ENCODE data around the gene GTF3C4.
"Not testable (repeated sequence)": the region's sequence is repeated elsewhere in the genome, so short reads cannot be mapped to it uniquely, and the experiment has no call there.

The GTF3C4 gene

DNA sequence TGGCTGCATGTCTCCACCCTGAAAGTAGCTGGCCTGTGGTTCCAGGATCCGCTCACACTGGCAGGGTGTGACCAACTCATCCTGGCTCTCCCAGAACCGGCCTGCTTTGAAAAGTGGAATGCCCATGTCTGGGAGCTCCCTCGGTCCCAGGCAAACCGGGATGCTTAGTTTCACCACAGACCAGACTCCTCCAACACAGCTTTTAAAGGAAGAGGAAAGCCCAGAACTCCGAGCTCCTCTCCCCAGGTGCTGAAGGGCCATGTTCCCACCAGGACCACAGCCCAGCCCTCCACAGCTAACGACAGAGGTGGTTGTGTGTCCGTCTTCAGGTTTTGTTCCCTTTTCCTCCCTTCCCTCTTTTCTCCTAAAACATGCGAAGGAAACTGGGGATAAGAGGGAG is 38.0 kb downstream of the GTF3C4 start:
- DNase-seq, result no peak

DNA sequence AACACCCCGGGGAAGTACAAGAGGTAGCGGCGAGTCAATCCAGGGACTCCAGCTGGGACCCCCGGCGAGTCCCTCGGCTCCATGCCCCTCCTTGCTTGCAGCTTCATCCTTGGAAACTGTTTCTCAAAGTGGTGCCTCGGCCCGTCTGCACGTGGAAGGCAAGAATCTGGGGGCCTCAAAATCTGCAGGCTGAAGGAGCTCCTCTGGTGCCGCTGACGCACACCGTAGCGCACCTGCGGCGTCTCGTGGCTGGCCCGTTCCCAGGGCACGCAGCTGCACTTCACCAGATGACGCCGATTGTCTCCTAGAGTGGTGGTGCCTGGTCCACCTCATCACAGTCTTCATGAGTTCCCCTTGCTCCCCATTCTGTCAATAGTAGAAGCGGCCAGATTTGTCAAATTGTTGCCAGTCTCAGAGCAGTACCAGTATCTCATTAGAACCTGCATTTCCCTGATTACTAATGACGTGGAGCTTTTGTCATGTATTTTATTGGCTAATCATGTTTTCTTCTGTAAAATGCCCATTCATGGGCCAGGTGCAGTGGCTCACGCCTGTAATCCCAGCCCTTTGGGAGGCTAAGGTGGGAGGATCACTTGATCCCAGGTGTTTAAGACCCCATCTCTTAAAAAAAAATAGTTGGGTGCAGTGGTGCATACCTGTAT is 38.6 kb downstream of the GTF3C4 start:
- no peak for DNase-seq

DNA sequence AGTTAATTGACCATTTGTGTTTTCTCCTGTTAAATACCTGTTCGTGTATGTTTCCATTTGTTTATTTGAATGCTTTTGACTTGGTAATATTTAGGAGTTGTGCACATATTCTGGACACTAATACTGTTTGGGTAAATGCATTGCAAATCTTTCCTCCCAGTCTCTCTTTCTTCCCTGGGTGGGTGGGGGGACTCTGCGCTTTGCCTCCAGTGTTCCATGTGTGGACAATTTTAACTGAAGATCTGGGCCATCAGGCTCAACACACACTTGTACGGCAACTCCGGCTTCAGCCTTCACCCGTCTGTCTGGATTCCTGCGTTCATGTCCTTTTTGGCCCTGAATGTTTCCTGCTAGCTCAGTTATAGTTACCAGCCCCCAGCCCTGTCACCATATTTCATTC is 40.1 kb downstream of the GTF3C4 start:
- no peak for DNase-seq

DNA sequence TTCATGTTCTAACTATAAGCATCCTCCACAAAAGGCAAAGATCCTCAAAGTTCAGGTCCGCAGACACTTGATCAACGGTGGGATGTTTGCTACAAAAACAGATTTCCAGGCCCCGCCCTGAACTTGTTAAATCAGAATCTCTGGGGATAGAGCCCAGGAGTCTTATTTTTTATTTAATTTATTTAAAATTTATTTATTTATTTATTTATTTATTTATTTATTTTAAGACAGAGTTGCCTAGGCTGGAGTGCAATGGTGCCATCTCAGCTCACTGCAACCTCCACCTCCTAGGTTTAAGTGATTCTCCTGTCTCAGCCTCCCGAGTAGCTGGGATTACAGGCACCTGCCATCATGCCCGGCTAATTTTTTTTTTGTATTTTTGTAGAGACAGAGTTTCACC is 40.9 kb downstream of the GTF3C4 start:
- DNase-seq, result not testable (repeated sequence)

GRCh38 chr9:132711846-132712245 is 41.6 kb downstream of the GTF3C4 start:
- no peak for DNase-seq

- DNase-seq, result no peak
Observed at GRCh38 chr9:132712753-132713152, 42.5 kb downstream of the GTF3C4 start.

DNA sequence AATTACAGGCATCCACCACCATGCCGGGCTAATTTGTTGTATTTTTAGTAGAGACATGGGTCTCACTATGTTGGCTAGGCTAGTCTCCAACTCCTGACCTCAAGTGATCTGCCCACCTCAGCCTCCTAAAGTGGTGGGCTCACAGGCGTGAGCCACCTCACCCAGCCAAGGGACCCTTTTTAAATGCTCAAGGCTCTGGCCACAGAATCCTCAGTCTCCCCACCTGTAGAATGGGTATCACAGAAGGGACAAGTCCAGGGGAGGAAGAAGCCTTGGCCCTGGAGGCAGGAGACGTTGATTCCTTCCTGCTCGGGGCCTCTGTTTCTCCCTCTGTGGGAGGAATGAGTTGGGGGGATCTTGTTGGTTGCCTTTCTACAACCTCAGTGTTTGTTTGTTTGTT is 45.7 kb downstream of the GTF3C4 start:
- no peak for DNase-seq

DNA sequence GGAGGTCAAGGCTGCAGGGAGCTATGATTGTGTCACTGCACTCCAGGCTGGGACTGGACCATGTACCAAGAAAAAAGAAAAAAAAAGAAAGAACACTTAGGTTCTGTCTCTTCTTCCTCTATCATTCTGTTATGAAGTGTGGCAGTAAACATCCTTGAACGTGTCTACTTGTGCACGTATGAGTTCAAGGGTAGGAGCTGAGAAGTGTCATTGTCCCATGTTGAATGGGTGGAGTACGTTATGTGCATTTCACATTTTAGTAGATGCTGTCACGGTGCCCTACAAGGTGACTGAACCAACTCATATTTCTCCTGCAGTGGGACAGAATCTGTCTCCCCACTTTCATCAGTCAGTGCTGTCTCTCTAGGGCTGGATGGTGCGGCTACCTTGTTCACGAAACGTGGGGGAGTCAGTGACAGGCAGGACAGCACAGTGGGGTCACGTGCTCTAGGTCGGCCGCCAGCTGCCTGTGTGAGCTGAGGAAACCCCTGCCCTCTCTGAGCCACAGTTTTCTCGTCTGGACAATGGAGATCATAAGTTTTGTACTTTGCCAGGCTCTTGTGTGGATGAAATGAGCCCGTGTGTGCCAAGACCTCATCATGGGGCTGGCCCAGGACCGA is 47.2 kb downstream of the GTF3C4 start:
- DNase-seq, result no peak

DNA sequence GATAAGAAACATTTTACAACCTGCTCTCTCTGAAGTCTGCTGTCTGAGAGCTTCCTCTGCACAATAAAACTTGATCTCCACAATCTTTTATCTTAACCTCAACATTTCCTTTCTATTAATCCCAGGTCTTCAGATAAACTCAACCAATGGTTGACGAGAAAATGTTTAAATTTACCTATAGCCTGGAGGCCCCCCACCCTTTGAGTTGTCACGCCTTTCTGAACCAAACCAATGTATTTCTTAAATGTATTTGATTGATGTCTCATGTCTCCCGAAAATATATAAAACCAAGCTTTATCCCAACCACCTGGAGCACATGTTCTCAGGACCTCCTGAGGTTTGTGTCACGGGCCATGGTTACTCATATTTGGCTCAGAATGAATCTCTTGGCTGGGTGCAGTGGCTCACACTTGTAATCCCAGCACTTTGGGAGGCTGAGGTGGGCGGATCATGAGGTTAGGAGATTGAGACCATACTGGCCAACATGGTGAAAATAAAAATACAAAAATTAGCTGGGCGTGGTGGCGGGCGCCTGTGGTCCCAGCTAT is 48.2 kb downstream of the GTF3C4 start:
- not testable (repeated sequence) for DNase-seq

DNA sequence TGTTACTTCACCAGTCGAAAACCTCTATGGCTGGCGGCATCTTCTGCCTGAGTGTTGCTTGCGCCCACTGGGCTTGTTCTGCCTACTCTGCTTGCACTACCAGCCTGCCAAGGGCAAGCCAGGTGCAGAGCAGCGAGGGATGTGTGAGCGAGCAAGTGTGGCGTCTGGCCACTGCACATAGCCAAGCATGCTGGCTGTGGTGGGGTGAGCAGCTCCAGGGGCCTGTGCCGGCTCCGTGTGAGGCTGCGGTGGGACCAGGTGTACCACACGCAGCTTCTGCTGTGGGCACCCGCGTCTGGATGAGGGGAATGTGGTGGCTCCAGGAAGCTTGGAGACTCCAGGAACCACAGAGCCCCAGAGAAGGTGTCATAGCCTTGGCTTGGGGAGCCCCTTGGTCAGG is 51.4 kb downstream of the GTF3C4 start:
- DNase-seq, result no peak

- DNase-seq, result no peak
Observed at GRCh38 chr9:132722564-132723065, 52.4 kb downstream of the GTF3C4 start.

- DNase-seq, result no peak
Observed at GRCh38 chr9:132723809-132724208, 53.5 kb downstream of the GTF3C4 start.

GRCh38 chr9:132725306-132725705 is 55.0 kb downstream of the GTF3C4 start:
- DNase-seq, result no peak

GRCh38 chr9:132726576-132727130 is 56.4 kb downstream of the GTF3C4 start:
- DNase-seq, result no peak

- no peak for DNase-seq
Observed at GRCh38 chr9:132728071-132728470, 57.8 kb downstream of the GTF3C4 start.

DNA sequence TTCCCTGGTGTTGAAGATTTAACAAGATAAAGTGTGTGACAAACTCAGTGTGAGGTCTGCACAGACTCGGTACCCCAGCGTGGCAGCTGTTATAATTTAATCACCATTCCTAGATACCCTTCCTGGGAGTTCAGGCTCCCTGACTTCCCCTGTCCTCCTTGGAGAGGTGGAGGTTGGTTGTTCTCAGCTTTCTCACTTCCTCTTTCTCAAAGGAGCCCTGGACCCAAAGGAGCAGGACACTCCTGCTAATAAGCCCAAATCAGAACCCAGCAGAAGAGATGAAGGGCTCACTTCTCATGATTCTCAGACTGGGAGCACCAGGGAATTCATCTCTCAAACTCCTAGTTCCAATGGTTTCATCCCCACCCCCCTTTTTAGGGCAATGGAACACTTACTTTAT is 58.2 kb downstream of the GTF3C4 start:
- DNase-seq, result no peak

GRCh38 chr9:132729235-132729890 is 59.1 kb downstream of the GTF3C4 start:
- DNase-seq, result no peak

- no peak for DNase-seq
Observed at GRCh38 chr9:132730054-132731033, 60.1 kb downstream of the GTF3C4 start.

GRCh38 chr9:132731230-132731629 is 61.0 kb downstream of the GTF3C4 start:
- DNase-seq, result no peak

DNA sequence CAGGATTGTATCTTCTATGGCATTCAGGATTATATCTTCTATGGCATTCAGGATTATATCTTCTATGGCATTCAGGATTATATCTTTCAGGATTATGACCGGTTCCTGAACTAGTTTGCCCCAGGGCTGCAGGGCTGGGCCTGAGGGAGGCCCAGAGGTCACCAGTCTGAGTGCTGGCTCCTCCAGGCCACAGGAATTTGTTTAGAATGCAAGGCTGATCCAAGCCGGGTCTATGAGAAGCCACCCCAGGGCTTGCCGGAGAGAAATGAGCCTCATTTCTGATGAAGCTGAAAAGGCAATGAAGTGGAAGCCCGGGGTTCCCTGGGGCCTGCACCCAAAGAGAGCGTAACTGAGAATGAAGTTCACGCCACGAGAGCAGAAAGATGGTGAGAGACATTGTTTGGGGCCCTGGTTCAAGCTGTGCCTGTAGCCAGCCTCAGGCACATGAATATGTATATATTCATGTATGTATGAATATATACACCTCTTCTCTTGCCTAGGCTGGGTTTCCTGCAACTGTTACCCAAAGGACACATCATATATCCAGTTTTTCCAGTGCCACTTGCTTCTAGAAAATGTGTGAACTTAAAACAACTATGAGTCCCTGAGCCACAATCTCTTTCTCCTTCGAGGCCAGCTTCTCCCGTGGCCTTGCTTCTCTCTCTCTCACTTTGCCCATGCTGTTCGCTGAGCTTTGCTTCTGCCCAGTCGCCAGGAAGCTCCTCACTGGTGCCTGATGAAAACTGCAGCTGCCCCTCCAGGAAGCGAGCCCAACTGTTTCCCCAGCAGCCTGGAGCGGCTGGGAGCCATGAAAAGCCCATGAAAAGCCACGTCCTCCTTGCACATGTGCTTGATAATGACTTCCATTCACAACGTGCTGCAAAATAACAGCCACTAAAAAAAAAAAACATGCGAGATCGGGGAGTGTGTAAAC is 62.3 kb downstream of the GTF3C4 start:
- no peak for DNase-seq

DNA sequence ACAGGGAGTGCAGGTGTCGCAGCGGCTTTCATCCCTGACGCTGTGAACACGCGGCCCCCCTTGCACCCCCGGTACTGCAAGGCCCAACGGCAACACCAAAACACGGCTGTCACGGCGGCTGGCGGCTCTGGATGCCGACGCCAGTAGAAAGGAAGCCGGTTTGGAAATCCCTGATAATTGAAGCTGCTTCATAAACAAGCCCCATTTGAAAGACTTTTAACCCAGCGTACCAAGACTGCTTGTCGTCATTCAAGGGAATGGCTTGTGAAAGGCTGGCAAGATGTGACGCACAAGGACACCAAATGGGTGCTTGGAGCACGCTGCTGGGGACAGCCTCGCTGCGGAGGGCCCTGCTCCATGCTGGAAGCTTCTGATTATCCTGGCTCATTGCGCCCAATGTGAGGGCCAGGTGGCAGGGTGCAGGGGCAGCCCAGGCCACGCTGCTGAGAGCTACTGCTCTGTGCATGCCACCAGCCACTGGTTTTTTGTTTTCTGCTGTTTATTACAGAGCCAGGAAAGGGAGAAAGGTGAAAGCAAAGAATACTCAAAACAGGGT is 63.1 kb downstream of the GTF3C4 start:
- no peak for DNase-seq

Measured in NCI-H2107 (cell line).